RWPE1 (cell line): Measurements from ENCODE around the gene TUBGCP3.

Experiments used
- CTCF ChIA-PET: fragments of 350-600 bp; sonication (Branson Sonifier 250); formaldehyde crosslinking; extraction: SDS; loops from one replicate; lab custom pipeline; 2021; lab: Yijun Ruan, JAX
- POLR2A ChIA-PET: fragments of 400-600 bp; formaldehyde crosslinking; extraction: SDS; loops from one replicate; lab custom pipeline; 2020; ENCODE audit warnings: antibody characterized with exemption; ENCODE audit not compliant: low non-redundant PET; lab: Yijun Ruan, JAX
- DNase-seq: peaks from one replicate; pipeline ENCODE4 v3.0.0; 2012; ENCODE audit warnings: low spot score
- H3K27ac ChIP-seq: fragments of 450-650 bp; 2 replicates; pipeline ENCODE4 v1.5.1; 2017
- CTCF ChIP-seq: fragments of 450-650 bp; conservative IDR thresholded peaks from 2 replicates; pipeline ENCODE4 v1.5.1; 2017; ENCODE audit warnings: low read depth, mild to moderate bottlenecking

Gene TUBGCP3

DNA sequence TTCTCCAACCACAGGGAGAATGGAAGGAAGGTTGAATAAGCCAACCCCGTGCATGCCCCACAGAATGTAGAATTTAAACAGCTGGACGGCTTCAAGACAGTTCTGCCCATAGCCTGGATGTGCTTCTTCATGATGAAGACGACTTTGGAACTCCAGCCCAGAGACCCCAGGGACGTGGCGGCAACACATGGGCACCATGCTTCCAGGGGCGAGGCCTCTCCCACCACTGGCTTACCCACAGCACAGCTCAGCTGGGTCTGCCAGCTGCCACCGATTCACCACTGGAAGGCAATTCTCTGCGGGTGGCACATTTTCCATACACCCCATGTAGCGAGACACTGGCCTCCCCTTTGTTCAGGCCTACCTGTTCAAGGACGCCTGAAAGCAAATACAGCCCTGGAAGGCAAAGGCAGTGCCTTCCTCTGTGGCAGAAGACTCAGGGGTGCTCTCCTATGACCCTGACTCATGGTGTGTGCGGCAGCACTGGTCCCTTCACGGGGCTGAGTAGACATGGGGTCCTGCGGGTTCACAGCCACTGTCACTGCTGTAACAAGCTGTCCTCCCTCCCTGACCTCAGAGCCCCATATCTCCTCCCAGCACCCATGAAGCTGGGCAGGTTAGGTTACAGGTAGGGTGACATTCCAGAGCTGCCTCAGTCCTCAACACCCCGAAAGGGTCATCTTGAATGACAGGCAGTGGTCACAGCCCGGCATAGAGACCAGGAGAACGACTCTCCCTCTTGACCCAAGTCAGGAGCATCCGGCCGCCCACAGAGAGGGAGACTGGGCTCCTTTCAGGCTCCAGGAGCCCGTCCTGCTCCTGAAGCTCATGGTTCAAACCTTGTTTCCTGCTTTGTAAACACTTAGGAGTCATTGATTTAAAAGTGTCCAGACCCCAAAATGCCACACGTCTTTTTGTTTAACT, 139.1 kb downstream of the TUBGCP3 start:
- H3K27ac ChIP-seq, result no peak overlapping the region
- CTCF ChIA-PET, result no interaction called here
- TF ChIP-seq CTCF, result no peak
- DNase-seq, result no peak
- POLR2A ChIA-PET, result no interaction called here

- no peak for DNase-seq
- ChIA-PET POLR2A (no interaction called here), CTCF (no interaction called here)
- TF ChIP-seq CTCF, result no peak
- no peak overlapping the region for H3K27ac ChIP-seq
Observed at GRCh38 chr13:112447761-112448603, 140.0 kb downstream of the TUBGCP3 start.

DNA sequence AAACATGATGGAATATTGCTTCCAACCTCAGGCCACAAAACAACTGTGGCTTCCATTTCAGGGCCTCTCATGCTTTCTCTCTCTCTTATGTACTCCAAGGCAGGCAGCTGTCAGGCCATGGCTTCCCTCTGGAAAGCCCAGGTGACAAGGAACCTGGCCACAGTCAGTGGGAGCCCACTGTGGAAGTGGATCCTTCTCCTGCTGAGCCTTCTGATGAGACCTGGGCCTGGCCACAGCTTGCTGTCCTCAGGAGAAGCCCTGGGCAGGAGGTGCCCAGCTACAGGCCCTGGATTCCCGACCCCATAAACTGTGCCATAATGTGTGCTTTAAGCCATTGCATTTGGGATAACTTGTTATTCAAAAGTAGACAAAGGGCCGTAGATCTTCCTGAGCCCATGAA, 140.6 kb downstream of the TUBGCP3 start:
- no peak for TF ChIP-seq CTCF
- no peak overlapping the region for H3K27ac ChIP-seq
- ChIA-PET POLR2A (no interaction called here), CTCF (interaction anchor here (0.6 kb wide), 1 partner anchor 973 kb away, joined by 3 read pairs; no protein-coding TSS in a partner anchor)
- no peak for DNase-seq

- no peak overlapping the region for H3K27ac ChIP-seq
- CTCF ChIA-PET, result interaction anchor here (0.6 kb wide), 1 partner anchor 973 kb away, joined by 3 read pairs; no protein-coding TSS in a partner anchor
- POLR2A ChIA-PET, result no interaction called here
- no peak for TF ChIP-seq CTCF
- no peak for DNase-seq
Observed at GRCh38 chr13:112446867-112447266, 141.1 kb downstream of the TUBGCP3 start.

DNA sequence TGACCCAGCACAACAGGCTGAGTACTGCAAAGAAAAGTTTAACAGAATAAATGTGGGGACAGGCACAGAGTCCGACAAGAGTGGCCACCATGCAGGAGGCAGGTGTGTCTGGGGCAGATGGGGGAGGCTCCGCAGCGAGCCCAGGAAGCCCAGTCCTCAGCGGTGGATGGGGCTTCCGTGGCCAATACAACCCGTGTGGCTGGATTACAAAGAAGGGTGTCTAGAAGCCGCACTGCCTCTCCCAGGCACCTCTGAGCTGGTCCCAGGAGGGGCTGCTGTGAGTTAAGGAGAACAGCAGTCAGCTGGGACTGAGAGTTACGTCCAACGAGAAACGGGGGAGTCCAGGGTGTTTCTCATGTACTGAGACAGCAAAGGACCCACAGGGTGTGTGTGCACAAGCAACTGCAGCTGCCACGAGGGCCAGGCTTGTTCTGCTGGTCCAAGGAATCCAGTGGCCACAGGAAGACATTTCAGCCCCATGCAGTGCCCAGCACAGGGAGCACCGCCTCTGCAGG, 141.5 kb downstream of the TUBGCP3 start:
- ChIA-PET POLR2A (no interaction called here), CTCF (no interaction called here)
- no peak for DNase-seq
- TF ChIP-seq CTCF, result no peak
- no peak overlapping the region for H3K27ac ChIP-seq
